Superior temporal gyrus (tissue), 1 donor: ENCODE data around the gene MED10.

Experiments
- DNase-seq: peaks from one replicate; pipeline ENCODE4 v3.0.0-alpha.2; 2016; ENCODE audit errors: extremely low spot score

Gene MED10

DNA sequence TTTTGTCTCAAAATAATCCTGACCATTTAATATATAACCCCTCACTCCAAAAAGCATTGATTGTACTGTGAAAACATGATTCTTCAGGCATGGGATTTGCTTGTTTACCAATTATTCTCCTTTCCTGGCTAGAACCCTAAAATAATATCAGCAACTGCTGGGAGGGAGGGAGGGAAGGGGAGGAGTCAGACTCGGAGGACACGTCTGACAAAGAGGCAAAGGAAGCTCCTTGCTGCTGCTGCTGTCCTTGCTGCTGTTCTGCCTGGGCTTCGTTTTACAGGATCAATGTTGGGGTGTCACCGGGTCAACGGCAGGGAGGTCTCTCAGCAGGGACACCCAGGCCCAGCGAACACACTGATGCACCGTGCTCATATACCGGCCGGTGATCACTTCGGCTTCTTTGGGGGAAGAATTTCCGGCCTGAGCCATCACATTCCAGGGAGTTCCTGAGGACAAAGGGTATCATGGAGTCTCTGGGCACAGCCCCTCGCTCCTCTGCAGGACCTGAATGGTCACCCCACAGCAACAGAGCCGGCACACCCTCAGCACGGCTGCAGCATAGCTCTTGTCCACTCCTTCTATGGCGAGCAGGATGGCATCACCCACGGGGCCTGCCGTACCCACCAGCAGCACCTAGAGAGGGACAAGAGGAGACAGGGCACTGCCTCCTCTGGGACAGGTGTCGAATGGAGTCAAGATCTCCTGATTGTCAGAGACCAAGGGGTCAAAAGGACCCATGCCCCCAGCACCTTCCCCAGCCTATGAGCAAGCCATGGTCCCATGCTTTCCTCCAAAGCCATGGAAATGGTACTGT, 27.9 kb downstream of the MED10 start:
- DNase-seq = no peak

DNA sequence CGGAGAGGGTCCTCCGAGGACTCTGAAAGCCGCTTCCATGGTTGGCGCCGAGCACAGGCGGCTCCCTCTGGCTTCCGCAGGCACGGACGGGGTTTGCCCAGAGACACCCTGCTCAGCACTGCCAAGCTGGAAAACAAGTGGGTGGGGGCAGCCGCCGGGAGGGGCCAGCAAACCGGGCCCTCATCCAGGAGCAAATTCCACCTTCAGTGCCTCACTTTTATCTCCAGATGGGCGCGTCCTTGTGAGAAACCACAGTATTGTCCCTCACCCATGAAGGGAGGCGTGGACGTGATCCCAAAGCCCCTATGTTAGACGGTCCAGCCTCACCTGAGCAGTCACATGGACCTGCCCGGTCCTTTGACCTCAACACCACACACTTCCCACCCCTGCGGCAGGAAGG, 29.0 kb downstream of the MED10 start:
- no peak for DNase-seq

DNA sequence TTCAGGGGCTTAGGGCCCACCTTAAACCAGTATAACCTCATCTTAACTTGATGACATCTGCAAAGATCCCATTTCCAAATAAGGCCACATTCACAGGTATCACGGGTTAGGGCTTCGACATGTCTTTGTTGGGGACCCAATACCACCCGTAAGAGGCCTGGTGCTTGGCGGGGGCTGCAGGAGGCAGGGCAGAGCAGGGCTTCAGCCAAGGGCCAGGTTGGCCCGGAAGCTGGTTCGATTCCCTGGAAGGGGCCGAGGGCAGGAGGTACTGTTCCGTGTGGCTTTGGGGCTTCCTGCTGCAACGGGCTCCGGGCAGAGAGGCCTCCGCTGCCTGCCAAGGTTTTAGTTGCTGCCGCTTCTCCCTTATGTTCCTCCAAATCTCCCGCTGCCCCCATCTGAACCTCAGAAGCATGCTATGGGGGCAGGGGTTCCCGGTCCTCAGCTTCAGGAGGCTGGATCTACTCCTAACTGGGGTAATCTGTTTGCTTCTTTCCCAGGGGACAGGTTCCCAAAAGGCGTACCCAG, 29.8 kb downstream of the MED10 start:
- DNase-seq = no peak

DNA sequence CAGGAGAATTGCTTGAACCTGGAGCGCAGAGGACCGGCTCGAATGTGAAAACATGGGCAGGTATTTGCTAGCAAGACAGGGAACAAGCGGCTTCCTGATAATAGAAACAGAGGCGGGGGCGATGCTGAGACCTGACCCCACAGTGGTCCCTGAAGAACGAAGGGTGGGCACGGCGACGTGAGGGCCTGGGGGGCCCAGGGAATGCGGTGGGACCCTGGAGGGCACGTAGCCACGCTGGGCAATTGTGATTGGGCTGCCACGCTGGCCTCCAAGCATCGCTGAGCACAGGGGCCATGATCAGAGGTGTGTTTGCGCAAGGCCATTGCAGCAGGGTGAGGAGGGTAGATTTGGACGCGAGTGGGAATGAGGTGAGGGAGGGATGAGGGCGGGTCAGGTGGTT, 30.7 kb downstream of the MED10 start:
- DNase-seq = no peak

DNA sequence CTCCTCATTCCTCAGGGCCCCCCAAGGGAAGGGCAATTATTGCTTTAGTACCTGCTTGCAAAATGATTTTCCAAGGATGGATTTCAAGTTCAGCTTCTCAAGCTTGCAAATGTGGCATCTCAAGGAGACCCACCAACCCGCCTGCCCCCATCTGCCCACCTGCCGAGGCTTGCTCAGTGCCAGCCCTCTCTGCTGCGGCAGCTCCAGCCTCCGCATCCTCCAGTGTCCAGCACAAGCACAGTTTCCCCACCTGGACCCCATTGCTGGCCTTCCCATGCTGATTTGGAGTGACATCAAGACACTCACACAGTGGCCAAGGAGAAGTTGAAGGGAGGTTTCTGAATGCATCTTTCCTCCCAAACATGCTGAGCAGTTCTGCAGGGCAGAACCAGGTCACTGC, 31.2 kb downstream of the MED10 start:
- no peak for DNase-seq

DNA sequence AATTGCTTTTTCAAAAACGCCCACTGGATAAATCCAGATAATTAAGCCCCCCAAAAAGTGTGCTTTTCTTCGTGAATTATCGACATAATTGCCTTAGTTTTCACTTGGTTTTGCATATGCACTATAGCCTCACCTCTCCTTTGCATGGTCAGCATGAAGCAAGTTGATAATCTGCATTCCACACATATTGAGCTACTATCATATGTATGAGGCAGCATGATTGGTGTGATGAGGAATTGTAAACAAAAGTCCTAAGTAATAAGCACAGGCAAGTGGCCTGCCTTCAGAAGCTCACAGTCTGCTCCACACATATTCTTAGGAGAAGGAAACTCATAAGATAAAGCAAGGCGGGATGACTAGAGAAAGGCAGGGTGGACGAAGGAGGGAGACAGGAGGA, 33.8 kb downstream of the MED10 start:
- DNase-seq = no peak

DNA sequence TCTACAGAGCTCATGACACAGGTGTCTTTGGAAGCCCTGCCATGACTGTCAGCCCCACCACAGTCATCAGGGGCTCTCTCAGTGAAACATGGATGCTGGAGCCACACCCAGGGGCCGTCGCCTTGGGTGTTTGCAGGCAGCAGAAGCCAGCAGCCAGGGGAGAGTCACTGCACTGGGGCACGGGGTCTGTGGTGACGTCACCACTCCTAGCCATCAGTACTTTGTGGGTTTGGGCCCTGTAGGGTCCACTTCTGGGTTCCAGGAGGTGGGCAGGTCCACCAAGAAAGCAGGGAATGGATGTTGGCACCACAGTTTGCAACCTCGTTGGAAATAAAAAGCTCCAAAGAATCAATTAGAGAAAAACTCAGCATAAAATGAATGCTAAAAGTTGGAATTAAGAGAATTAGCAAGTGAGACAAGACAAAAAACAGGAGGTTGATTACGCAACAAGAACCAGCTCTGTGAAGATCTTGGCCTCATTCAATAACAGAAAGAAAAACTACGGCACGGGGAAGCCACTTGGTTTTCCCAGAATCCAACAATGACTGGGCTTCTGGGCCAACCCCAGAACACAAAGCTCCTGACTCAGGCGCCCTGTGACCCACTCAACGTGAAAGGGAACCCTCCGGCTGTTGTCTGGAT, 34.3 kb downstream of the MED10 start:
- DNase-seq = no peak

DNA sequence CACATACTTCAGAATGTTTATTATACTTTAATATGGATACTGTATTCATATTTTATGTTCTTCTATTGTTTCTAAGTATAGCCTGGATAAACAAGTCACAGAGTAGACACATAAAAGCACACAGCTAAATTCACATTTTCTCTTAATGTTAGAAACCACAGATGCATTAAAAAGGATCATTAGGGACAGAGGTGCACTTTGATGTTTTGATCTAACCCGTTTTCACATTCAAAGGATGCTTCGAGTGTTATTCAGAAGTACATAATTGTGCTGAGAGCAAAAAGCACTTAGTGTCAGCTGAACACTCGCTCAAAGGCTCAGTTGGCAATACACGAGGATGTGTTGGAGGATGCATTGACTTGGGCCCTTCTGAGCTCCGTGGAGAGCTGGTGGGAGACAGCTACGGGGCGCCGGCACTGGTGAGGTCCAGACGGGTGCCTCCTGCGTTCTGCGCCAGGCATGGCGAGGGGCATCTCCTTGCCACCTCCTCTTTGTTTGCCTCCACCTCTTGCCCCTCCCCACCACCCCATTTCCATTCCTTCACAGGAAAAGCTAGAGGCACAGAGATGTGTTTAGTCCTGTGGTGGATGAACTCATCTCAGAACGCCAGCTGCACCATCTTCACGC, 35.5 kb downstream of the MED10 start:
- DNase-seq = no peak

DNA sequence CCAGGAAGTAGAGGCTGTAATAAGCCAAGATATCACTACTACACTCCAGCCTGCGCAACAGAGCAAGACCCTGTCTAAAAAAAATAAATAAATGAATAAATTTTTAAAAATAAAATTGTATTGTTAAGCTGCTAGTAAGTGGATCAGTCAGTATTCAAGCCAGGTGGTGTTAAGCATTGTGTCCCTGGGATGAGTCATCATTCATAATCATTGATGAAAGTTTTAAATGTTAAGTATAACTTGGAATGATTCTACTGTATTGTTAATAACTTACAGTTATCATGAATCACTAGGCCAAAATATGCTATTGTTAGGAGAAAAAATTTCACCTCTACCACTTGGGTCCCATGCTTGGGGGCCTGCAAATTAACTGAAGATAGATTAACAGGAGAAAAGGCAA, 38.2 kb downstream of the MED10 start:
- DNase-seq = no peak

DNA sequence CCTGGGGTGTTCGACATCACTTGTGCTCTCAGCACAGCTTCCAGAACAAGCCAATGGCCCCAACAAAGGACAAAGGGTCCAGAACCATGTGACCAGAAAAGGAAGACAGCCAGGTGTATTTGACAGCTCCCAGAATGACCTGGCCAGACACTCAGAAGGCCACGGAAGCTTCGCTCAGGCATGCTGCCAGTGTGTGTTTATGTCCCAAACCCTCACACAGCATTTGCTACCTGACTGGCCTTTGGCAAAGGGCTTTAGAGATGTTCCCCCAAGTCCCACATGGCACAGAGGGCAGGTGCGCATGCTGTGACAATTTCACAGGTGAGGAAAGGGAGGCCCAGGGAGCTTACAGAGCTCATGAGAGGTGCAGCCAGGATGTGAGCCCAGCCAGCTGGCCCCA, 39.5 kb downstream of the MED10 start:
- no peak for DNase-seq

DNA sequence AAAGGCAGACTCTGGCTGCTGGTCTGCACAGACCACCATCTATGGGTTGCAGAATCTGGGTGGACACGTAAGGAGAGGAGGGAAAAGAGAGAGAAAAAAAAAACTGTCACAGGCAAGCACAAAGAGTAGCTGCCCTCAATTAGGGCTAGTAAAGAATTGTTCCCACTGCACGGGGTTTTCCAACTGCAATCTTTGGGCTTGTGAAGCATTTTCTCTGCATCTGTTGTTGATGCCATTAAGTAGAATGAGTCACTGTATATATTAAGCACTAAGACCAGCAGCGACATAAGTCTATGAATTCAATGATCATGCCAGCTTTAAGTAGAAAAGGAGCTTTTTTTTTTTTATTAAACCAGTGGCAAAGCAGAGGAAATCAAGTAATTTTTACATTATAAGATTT, 40.2 kb downstream of the MED10 start:
- no peak for DNase-seq

DNA sequence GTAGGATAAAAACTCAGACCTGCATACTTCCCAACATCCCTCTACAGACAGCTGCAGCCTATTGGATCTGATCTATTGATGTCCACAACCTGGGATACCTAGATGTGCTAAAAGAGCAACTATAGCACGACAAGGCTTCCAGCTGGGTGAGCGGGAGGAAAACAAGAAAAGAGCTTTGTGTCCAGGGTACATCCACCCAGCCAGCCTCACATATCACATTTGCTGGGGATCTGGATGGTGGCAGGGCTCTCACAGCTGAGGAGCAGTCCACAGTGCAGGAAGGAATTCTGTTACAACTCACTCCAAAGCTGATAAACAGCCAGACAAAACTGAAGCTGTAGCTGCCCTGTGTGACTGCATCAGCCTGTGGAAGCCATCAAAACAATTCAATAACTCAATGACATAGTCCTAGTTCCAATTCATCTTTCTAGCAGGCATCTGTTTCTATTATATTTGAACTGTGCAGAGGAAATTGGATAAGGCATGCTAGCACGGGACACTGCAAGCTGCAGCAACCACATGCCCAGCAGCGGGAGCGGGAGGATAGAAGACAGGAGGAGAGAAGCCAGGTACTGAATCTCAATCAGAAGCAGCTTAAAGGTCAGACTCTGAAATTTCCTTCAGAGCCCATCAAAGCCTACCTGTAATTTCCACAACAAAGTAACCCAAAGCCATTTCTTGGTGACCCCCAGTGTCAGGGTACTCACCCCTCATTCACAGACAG, 45.0 kb downstream of the MED10 start:
- DNase-seq = peak; percentile 33

DNA sequence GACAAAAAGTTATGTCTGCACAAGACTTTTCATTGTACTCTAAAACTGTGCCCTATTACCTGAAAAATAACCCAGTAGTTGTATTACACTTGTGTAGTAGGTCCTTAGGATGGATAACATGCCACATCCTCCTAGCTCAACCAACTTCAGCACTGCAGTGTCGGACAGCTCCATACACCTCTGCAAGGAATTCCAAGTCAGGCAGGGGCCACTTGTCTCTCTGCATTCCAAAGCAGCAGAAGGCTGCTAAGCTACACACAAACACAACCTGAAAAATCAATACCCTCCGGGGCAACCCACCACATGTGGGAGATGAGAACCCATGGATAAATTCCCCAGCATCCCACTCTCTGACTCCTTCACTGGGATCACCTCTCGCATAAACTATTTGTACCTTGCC, 50.2 kb downstream of the MED10 start:
- DNase-seq = no peak

DNA sequence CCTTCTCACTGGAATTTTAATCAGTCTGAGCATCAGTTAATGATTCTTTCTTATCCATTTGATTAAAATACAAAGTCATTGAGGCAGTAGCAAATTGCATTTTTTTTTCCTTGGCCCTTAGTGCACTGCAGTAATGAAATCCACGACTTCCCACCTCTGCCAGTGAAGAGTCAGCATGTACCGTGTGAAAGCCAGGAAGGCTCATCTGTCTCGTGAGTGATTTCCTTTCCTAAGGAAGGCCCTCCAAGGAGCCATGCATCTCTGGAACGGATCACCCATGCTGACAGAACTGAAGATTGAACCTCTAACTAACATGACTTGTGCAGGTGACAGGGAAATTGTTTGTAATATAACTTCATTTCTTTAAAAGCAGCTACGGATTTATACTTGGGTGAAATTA, 51.6 kb downstream of the MED10 start:
- no peak for DNase-seq

DNA sequence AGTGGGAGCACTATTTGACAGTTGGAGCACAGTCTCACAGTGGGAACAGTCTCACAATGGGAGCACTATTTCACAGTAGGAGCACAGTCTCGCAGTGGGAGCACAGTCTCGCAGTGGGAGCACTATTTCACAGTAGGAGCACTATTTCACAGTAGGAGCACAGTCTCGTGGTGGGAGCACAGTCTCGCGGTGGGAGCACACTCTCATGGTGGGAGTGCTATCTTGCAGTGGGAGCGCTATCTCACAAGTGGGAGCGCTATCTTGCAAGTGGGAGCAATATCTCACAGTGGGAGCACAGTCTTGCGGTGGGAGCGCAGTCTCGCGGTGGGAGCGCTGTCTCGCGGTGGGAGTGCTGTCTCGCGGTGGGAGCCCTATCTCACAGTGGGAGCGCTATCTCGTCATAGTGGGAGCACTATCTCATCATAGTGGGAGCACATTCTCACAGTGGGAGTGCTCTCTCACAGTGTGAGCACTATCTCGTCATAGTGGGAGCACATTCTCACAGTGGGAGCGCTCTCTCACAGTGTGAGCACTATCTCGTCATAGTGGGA, 56.1 kb downstream of the MED10 start:
- DNase-seq = no peak
